HUES64 (cell line): ENCODE data around the gene ARID2.

ENCODE experiments used
- H3K27ac ChIP-seq: 2 replicates; pipeline ENCODE4 v1.7.0; 2013; ENCODE audit warnings: low read depth, low read length, inconsistent platforms
- H3K27me3 ChIP-seq: 2 replicates; pipeline ENCODE4 v1.6.1; 2013; ENCODE audit warnings: mild to moderate bottlenecking, low read length; ENCODE audit not compliant: insufficient read depth
- H3K36me3 ChIP-seq: 2 replicates; pipeline ENCODE4 v1.6.1; 2013; ENCODE audit warnings: mild to moderate bottlenecking, low read length; ENCODE audit not compliant: insufficient read depth
- H3K4me1 ChIP-seq: 2 replicates; pipeline ENCODE4 v1.6.1; 2013; ENCODE audit warnings: mild to moderate bottlenecking, low read length, moderate library complexity; ENCODE audit not compliant: insufficient read depth
- H3K4me3 ChIP-seq: 2 replicates; pipeline ENCODE4 v1.5.1; 2013; ENCODE audit warnings: mild to moderate bottlenecking, low read length, moderate library complexity
- H3K9ac ChIP-seq: 2 replicates; pipeline ENCODE4 v1.6.1; 2013; ENCODE audit warnings: mild to moderate bottlenecking, low read depth, low read length
- H3K9me3 ChIP-seq: 2 replicates; pipeline ENCODE4 v1.6.1; 2013; ENCODE audit warnings: low read depth, low read length; ENCODE audit not compliant: insufficient read depth
- WGBS: fragments of 150-250, 120-280 bp; methylation state at CpG from one replicate; pipeline ENCODE4 v1.1.7; 2013; ENCODE audit warnings: missing lambda C conversion rate; 5-methylcytosine and 5-hydroxymethylcytosine counted together

The ARID2 gene

DNA sequence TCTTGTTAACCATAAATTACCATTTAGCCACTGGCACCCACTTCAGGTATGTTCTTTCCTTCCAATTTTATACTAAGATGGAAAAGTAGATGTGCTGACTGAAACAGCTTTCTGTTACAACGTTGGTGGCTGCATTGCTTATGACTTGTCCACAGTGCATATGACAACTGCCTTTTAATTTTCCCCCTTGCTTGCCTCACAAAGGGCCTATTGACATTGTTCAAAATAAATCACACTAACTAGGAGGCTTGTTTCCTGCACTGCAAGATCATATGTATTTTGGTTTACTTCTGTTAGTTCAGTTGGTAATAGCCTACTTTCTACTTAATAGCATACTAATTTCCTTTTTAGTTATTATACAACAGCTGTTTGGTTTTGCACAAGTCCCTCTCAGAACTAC lies 205.4 kb downstream of the ARID2 start:
- no peak overlapping the region for H3K9ac ChIP-seq
- H3K9me3 ChIP-seq, result no peaks in the 10 kb centered on the region
- H3K36me3 ChIP-seq, result peaks cover 44% of the 10 kb centered on the region
- 81% methylated on average over 1 of the region's 1 CpG for WGBS
- H3K4me1 ChIP-seq, result no peaks in the 10 kb centered on the region
- H3K27ac ChIP-seq, result no peak overlapping the region
- no peak overlapping the region for H3K4me3 ChIP-seq
- no peaks in the 10 kb centered on the region for H3K27me3 ChIP-seq

DNA sequence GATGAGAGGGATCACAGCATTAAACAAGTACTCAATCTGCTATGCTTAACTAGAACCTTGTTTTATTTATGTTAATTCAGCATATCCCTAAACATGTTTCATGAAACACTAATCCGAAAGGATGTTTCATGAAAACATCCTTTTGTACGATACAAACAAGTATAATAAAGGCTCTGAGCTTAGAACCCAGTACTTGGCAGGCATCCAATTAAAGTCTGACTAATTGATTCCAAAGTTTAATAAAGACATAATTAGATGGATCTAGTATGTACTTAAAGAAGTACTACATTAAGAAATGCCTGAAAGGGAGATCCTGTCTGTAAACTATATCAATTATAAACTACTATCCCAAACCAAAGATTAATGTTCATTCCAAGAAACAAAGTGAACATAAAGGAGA lies 209.1 kb downstream of the ARID2 start:
- H3K36me3 ChIP-seq, result peaks cover 37% of the 10 kb centered on the region
- no peak overlapping the region for H3K4me3 ChIP-seq
- H3K4me1 ChIP-seq, result no peaks in the 10 kb centered on the region
- WGBS, result 98% methylated on average over 2 of the region's 2 CpGs
- no peak overlapping the region for H3K27ac ChIP-seq
- H3K9me3 ChIP-seq, result no peaks in the 10 kb centered on the region
- H3K27me3 ChIP-seq, result no peaks in the 10 kb centered on the region
- no peak overlapping the region for H3K9ac ChIP-seq

DNA sequence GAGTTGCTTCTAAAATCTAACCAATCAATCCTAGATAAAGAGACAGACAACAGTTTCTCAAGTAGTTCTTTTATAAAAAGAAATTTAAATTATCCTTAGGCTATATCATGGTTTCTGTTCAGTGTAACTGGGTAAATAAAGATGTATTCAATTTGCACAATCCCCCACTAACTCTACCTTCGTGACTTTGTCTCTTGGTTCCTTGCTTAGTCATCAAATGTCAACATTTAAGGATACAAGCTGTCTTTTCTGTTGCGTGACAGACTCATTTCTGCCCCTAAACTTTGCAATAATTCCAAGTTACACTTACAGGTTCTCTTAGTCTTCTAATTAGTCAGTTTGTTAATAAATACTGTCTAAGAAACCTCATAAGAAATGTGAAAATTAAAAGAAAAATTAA lies 210.3 kb downstream of the ARID2 start:
- H3K9ac ChIP-seq, result no peak overlapping the region
- H3K27me3 ChIP-seq, result no peaks in the 10 kb centered on the region
- H3K36me3 ChIP-seq, result peaks cover 35% of the 10 kb centered on the region
- H3K27ac ChIP-seq, result no peak overlapping the region
- no peaks in the 10 kb centered on the region for H3K9me3 ChIP-seq
- WGBS, result 91% methylated on average over 2 of the region's 2 CpGs
- H3K4me3 ChIP-seq, result no peak overlapping the region
- no peaks in the 10 kb centered on the region for H3K4me1 ChIP-seq

DNA sequence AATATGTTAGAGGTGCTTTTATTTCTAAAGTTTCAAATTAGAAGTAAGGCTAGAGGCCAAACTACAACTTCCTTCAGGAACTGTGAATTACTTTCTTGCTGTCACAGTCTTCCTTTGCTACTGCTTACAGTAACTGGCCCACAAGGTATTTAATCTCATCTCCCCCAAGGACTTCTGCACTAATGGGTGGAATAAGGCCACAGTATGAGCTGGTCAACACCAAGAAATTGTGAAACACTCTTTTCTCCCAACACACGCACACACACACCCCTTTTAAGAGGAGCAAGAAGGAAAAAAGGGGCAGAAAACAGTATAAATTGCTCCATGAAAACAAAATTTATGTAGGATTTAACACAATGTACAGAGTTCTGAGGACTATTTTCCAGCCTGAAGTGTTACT lies 215.3 kb downstream of the ARID2 start:
- Histone ChIP-seq H3K4me1 (no peaks in the 10 kb centered on the region), H3K4me3 (no peak overlapping the region), H3K9ac (no peak overlapping the region), H3K36me3 (peaks cover 79% of the 10 kb centered on the region), H3K27me3 (no peaks in the 10 kb centered on the region), H3K9me3 (no peaks in the 10 kb centered on the region), H3K27ac (no peak overlapping the region)
- WGBS, result no CpG with 5 or more reads among the region's 1 CpG

DNA sequence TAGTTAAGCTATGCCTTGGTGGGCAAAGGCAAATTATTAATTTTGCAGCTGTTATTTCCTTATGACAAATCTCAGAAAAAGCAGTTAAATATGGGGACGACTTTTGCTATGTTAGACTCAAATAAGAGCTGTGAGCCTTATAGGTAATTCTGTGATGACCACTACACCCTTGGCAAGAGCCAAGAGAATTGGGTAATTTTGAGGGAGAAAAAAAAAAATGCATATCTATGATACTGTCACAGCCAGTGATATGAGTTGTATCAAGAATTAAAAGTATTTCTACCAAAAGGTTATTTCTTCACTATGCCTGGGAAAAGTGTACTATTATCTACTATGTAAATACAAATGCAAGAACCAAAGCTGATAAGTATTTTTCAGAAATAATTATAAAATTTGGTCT lies 216.9 kb downstream of the ARID2 start:
- H3K4me1 ChIP-seq, result no peaks in the 10 kb centered on the region
- no peak overlapping the region for H3K4me3 ChIP-seq
- no peaks in the 10 kb centered on the region for H3K9me3 ChIP-seq
- H3K9ac ChIP-seq, result no peak overlapping the region
- no peak overlapping the region for H3K27ac ChIP-seq
- H3K27me3 ChIP-seq, result no peaks in the 10 kb centered on the region
- WGBS, result 91% methylated on average over 1 of the region's 1 CpG
- peaks cover 69% of the 10 kb centered on the region for H3K36me3 ChIP-seq

DNA sequence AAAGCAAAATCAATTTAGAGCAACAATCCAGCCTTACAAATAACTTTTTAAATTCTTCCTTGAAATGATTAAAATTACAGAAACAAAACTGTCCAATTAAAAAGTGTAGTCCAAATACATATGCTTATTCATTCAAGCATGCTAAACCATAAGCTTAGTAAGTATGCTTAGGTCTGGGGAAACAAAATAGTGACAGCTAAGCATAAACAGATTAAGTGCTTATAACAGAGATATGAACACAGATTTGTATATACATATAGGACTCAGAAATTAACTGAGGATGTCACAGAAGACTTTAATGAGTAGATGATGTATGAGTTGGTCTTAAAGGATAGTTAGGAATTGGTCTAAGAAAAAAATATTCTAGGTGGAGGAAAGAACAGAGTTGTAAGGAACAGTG lies 219.0 kb downstream of the ARID2 start:
- H3K9ac ChIP-seq, result no peak overlapping the region
- H3K4me3 ChIP-seq, result no peak overlapping the region
- H3K9me3 ChIP-seq, result no peaks in the 10 kb centered on the region
- H3K4me1 ChIP-seq, result no peaks in the 10 kb centered on the region
- H3K36me3 ChIP-seq, result peaks cover 53% of the 10 kb centered on the region
- no peaks in the 10 kb centered on the region for H3K27me3 ChIP-seq
- no peak overlapping the region for H3K27ac ChIP-seq
